ENCODE measurements around the gene CLMP.
A peak's percentile ranks its signal among the peaks of the same experiment; 100 is the strongest.

DNA sequence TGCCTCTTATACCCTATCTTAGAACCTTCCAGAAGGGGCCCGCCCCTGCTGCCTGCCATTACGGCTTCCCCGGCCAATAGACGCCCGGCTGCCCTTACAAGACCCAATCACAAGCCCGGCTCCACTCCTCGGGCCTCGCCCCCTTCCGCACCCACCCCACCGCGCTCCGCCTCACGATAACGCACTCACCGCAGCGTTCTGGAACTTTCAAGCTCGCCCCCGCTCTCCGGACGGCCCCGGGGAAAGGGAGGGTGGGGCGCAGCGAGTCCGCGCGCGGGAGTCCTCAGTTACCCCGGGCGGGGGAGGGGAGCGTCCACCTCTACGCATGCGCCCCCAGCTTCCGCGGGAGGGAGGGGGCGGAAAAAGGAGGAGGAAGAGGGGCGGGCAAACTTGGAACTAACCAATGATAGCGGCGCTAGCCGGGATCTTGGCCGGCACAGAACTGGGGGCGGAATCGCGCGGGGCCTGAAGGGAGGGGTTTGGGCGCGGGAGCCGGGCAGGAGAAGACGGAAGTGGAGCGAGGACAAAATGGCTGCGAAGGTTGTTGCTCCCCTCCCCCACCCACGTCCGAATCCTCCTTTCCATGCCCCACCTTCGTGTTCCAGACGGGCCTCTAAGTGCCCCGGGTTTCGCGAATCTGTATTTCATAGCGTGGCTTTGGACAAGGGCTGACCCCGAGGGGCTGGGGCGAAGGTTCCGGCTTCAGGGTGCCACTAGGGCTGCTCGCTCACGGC lies 132.7 kb downstream of the CLMP start:
- TF ChIP-seq, protein P1, sequence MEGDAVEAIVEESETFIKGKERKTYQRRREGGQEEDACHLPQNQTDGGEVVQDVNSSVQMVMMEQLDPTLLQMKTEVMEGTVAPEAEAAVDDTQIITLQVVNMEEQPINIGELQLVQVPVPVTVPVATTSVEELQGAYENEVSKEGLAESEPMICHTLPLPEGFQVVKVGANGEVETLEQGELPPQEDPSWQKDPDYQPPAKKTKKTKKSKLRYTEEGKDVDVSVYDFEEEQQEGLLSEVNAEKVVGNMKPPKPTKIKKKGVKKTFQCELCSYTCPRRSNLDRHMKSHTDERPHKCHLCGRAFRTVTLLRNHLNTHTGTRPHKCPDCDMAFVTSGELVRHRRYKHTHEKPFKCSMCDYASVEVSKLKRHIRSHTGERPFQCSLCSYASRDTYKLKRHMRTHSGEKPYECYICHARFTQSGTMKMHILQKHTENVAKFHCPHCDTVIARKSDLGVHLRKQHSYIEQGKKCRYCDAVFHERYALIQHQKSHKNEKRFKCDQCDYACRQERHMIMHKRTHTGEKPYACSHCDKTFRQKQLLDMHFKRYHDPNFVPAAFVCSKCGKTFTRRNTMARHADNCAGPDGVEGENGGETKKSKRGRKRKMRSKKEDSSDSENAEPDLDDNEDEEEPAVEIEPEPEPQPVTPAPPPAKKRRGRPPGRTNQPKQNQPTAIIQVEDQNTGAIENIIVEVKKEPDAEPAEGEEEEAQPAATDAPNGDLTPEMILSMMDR (IDR thresholded peaks at IDR 0.05; ENCODE audit: insufficient read depth, low read length) = no peak
- TF ChIP-seq POLR2AphosphoS5 (IDR thresholded peaks at IDR 0.05; ENCODE audit: low read depth) = peak; percentile 16; the same call in 1 of the 2 replicates
- TF ChIP-seq, protein P2, sequence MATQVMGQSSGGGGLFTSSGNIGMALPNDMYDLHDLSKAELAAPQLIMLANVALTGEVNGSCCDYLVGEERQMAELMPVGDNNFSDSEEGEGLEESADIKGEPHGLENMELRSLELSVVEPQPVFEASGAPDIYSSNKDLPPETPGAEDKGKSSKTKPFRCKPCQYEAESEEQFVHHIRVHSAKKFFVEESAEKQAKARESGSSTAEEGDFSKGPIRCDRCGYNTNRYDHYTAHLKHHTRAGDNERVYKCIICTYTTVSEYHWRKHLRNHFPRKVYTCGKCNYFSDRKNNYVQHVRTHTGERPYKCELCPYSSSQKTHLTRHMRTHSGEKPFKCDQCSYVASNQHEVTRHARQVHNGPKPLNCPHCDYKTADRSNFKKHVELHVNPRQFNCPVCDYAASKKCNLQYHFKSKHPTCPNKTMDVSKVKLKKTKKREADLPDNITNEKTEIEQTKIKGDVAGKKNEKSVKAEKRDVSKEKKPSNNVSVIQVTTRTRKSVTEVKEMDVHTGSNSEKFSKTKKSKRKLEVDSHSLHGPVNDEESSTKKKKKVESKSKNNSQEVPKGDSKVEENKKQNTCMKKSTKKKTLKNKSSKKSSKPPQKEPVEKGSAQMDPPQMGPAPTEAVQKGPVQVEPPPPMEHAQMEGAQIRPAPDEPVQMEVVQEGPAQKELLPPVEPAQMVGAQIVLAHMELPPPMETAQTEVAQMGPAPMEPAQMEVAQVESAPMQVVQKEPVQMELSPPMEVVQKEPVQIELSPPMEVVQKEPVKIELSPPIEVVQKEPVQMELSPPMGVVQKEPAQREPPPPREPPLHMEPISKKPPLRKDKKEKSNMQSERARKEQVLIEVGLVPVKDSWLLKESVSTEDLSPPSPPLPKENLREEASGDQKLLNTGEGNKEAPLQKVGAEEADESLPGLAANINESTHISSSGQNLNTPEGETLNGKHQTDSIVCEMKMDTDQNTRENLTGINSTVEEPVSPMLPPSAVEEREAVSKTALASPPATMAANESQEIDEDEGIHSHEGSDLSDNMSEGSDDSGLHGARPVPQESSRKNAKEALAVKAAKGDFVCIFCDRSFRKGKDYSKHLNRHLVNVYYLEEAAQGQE (IDR thresholded peaks at IDR 0.05; ENCODE audit: insufficient replicate concordance, low read depth) = no peak
